Neural progenitor cell (in vitro differentiated cells): ENCODE results near the gene MVK. TPM values are rescaled to one million over a fixed set of nuclear protein-coding genes. Genes with fewer than 3 reads are reported as not detected.
A peak's percentile ranks its signal among the peaks of the same experiment; 100 is the strongest.

Source experiments
- DNase-seq: peaks from one replicate; pipeline ENCODE4 v3.0.0-alpha.2; 2016; ENCODE audit warnings: low spot score
- H2AFZ ChIP-seq: fragments of 200-600 bp; sonication (generic); replicated peaks from 2 replicates; pipeline ENCODE4 v1.6.1; 2016; ENCODE audit warnings: antibody characterized with exemption
- H3F3A ChIP-seq: fragments of 200-600 bp; sonication (generic); 2 replicates; pipeline ENCODE4 v1.6.1; 2016; ENCODE audit warnings: antibody characterized with exemption, low read depth
- H3K27ac ChIP-seq: fragments of 200-600 bp; sonication (generic); 2 replicates; pipeline ENCODE4 v1.5.1; 2016; ENCODE audit warnings: mild to moderate bottlenecking
- H3K27me3 ChIP-seq: fragments of 200-600 bp; sonication (generic); 2 replicates; pipeline ENCODE4 v1.6.1; 2016; ENCODE audit warnings: mild to moderate bottlenecking, moderate library complexity
- H3K36me3 ChIP-seq: fragments of 200-600 bp; sonication (generic); 2 replicates; pipeline ENCODE4 v1.5.1; 2016
- H3K4me1 ChIP-seq: fragments of 200-600 bp; sonication (generic); 2 replicates; pipeline ENCODE4 v1.6.1; 2016; ENCODE audit warnings: mixed run types
- H3K4me2 ChIP-seq: fragments of 200-600 bp; sonication (generic); 2 replicates; pipeline ENCODE4 v1.6.1; 2016
- H3K4me3 ChIP-seq: fragments of 200-600 bp; sonication (generic); 2 replicates; pipeline ENCODE4 v1.5.1; 2016
- H3K79me2 ChIP-seq: fragments of 200-600 bp; sonication (generic); 2 replicates; pipeline ENCODE4 v1.6.1; 2016; ENCODE audit warnings: low read depth
- H3K9ac ChIP-seq: fragments of 200-600 bp; sonication (generic); 2 replicates; pipeline ENCODE4 v1.6.1; 2016
- H3K9me3 ChIP-seq: fragments of 200-600 bp; sonication (generic); 2 replicates; pipeline ENCODE4 v1.5.1; 2016; ENCODE audit warnings: low read depth
- H4K20me1 ChIP-seq: fragments of 200-600 bp; sonication (generic); 2 replicates; pipeline ENCODE4 v1.6.1; 2016; ENCODE audit warnings: low read depth
- H3K27ac Mint-ChIP-seq: 3 replicates; pipeline ENCODE4 v1.8.0; 2021; ENCODE audit warnings: mixed read lengths
- H3K27me3 Mint-ChIP-seq: 2 replicates; pipeline ENCODE4 v1.8.0; 2022; ENCODE audit warnings: low read depth, mild to moderate bottlenecking, inconsistent platforms, moderate library complexity, mixed read lengths; ENCODE audit not compliant: insufficient read depth
- H3K36me3 Mint-ChIP-seq: 3 replicates; pipeline ENCODE4 v1.8.0; 2021; ENCODE audit warnings: mixed read lengths
- H3K4me1 Mint-ChIP-seq: 3 replicates; pipeline ENCODE4 v1.8.0; 2021; ENCODE audit warnings: mixed read lengths
- H3K4me3 Mint-ChIP-seq: 3 replicates; pipeline ENCODE4 v1.8.0; 2021; ENCODE audit warnings: mild to moderate bottlenecking, moderate library complexity, mixed read lengths
- H3K9me3 Mint-ChIP-seq: 3 replicates; pipeline ENCODE4 v1.8.0; 2020; ENCODE audit warnings: mixed read lengths
- EZH2 ChIP-seq: fragments of 200-600 bp; sonication (generic); IDR thresholded peaks from 2 replicates; pipeline ENCODE4 v1.6.1; 2017; ENCODE audit warnings: antibody characterized with exemption, mild to moderate bottlenecking, moderate library complexity
- EZH2phosphoT487 ChIP-seq: fragments of 200-600 bp; sonication (generic); IDR thresholded peaks from 2 replicates; pipeline ENCODE4 v1.6.1; 2017; ENCODE audit warnings: antibody characterized with exemption
- total RNA-seq: library from RNA; depleted of rRNA; stranded (reverse); fragments of >200 nt; gene quantifications from 2 replicates; pipeline ENCODE4 v1.2.3, GENCODE V29; 2015; ENCODE audit warnings: low replicate concordance
- TF ChIP-seq, protein P1 (sequence below): fragments of 200-600 bp; sonication (generic); IDR thresholded peaks from 2 replicates; pipeline ENCODE4 v1.5.1; 2017; ENCODE audit warnings: antibody characterized with exemption, mild to moderate bottlenecking

Gene MVK
- total RNA-seq, 1 donor from 2014 or later, result 8.3 TPM

GRCh38 chr12:109583733-109584132 is 10.1 kb downstream of the MVK start:
- Mint-ChIP-seq H3K9me3 (no peaks in the 10 kb centered on the region), H3K27ac (no peak overlapping the region), H3K27me3 (peaks cover 4% of the 10 kb centered on the region), H3K4me3 (no peak overlapping the region), H3K4me1 (peaks cover 17% of the 10 kb centered on the region), H3K36me3 (peaks cover 18% of the 10 kb centered on the region)
- Histone ChIP-seq H4K20me1 (no peaks in the 10 kb centered on the region), H3K79me2 (no peaks in the 10 kb centered on the region), H3K4me2 (no peak overlapping the region), H3K27me3 (no peaks in the 10 kb centered on the region), H3K27ac (no peak overlapping the region), H2AFZ (no peak overlapping the region), H3K9ac (no peak overlapping the region), H3F3A (peaks cover 2% of the 10 kb centered on the region), H3K36me3 (no peaks in the 10 kb centered on the region), H3K9me3 (no peaks in the 10 kb centered on the region), H3K4me1 (peaks cover 15% of the 10 kb centered on the region), H3K4me3 (no peak overlapping the region)
- no peak for TF ChIP-seq EZH2
- DNase-seq, result no peak

- Mint-ChIP-seq H3K4me3 (no peak overlapping the region), H3K4me1 (peaks cover 34% of the 10 kb centered on the region), H3K27me3 (peaks cover 4% of the 10 kb centered on the region), H3K9me3 (no peaks in the 10 kb centered on the region), H3K27ac (peak overlapping the region; percentile 46), H3K36me3 (peaks cover 15% of the 10 kb centered on the region)
- no peaks in the 10 kb centered on the region for H4K20me1 ChIP-seq
- H3F3A ChIP-seq, result peaks cover 14% of the 10 kb centered on the region
- H3K36me3 ChIP-seq, result no peaks in the 10 kb centered on the region
- H3K79me2 ChIP-seq, result no peaks in the 10 kb centered on the region
- peak overlapping the region; percentile 18 for H3K4me2 ChIP-seq
- H3K4me3 ChIP-seq, result no peak overlapping the region
- TF ChIP-seq, protein P1, sequence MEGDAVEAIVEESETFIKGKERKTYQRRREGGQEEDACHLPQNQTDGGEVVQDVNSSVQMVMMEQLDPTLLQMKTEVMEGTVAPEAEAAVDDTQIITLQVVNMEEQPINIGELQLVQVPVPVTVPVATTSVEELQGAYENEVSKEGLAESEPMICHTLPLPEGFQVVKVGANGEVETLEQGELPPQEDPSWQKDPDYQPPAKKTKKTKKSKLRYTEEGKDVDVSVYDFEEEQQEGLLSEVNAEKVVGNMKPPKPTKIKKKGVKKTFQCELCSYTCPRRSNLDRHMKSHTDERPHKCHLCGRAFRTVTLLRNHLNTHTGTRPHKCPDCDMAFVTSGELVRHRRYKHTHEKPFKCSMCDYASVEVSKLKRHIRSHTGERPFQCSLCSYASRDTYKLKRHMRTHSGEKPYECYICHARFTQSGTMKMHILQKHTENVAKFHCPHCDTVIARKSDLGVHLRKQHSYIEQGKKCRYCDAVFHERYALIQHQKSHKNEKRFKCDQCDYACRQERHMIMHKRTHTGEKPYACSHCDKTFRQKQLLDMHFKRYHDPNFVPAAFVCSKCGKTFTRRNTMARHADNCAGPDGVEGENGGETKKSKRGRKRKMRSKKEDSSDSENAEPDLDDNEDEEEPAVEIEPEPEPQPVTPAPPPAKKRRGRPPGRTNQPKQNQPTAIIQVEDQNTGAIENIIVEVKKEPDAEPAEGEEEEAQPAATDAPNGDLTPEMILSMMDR, result no peak
- no peak for TF ChIP-seq EZH2phosphoT487
- no peak for TF ChIP-seq EZH2
- DNase-seq, result peak; percentile 50
- H3K27me3 ChIP-seq, result no peaks in the 10 kb centered on the region
- H3K9me3 ChIP-seq, result no peaks in the 10 kb centered on the region
- peak overlapping the region; percentile 37 for H3K27ac ChIP-seq
- no peak overlapping the region for H3K9ac ChIP-seq
- H3K4me1 ChIP-seq, result peaks cover 26% of the 10 kb centered on the region
- no peak overlapping the region for H2AFZ ChIP-seq
Measured at GRCh38 chr12:109586385-109587296, 13.0 kb downstream of the MVK start.

DNA sequence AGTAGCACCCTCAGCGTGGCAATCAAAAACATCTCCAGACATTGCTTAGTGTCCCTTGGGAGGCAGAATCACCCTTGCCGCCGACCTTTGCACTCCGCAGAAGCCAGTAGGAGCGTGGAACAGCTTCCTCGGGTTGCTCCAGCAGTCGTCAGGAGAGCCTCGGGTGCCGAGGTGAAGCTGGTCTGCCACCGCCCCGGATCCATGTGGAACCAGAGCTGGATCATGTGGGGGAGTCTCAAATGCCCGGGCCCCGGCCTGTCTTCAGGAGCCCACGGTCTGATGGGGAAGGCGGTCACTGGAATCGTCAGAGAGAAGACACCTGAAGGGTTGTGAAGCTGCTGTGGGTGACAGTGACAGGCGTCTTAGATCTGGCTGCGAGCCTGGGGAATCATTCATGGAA is 14.3 kb downstream of the MVK start:
- H3K27me3 ChIP-seq, result no peaks in the 10 kb centered on the region
- TF ChIP-seq EZH2phosphoT487 (no peak), EZH2 (no peak)
- TF ChIP-seq, protein P1, result no peak
- no peak overlapping the region for H3K4me3 ChIP-seq

More for the DNA sequence above, 14.3 kb downstream of the MVK start:
- Histone ChIP-seq H3K4me2 (no peak overlapping the region), H3K36me3 (no peaks in the 10 kb centered on the region), H3K9me3 (no peaks in the 10 kb centered on the region), H3K9ac (no peak overlapping the region), H3K27ac (no peak overlapping the region), H3K4me1 (peaks cover 26% of the 10 kb centered on the region), H4K20me1 (no peaks in the 10 kb centered on the region), H3F3A (peaks cover 14% of the 10 kb centered on the region), H3K79me2 (no peaks in the 10 kb centered on the region), H2AFZ (no peak overlapping the region)
- Mint-ChIP-seq H3K9me3 (no peaks in the 10 kb centered on the region), H3K36me3 (peaks cover 18% of the 10 kb centered on the region), H3K4me3 (no peak overlapping the region), H3K27ac (peak overlapping the region; percentile 78), H3K4me1 (peaks cover 34% of the 10 kb centered on the region), H3K27me3 (peaks cover 4% of the 10 kb centered on the region)
- DNase-seq, result no peak
